Testis (tissue), 3 donors: ENCODE results near the gene R3HDM2. TPM values are rescaled to one million over a fixed set of nuclear protein-coding genes. Genes with fewer than 3 reads are reported as not detected.
A peak's percentile ranks its signal among the peaks of the same experiment; 100 is the strongest.
"Not testable (repeated sequence)": the region's sequence is repeated elsewhere in the genome, so short reads cannot be mapped to it uniquely, and the experiment has no call there.

Experiments
- DNase-seq: peaks from one replicate; pipeline ENCODE4 v3.0.0-alpha.2; 2019
- H3K27ac ChIP-seq, 2 donors: fragments of 200-600 bp; sonication (generic); one replicate each; pipeline ENCODE4 v1.5.1; 2019
- H3K27me3 ChIP-seq: fragments of 200-600 bp; sonication (generic); one replicate; pipeline ENCODE4 v1.5.1; 2019
- H3K36me3 ChIP-seq: fragments of 200-600 bp; sonication (generic); one replicate; pipeline ENCODE4 v1.5.1; 2017; ENCODE audit warnings: low read depth; ENCODE audit errors: missing control alignments
- H3K4me1 ChIP-seq: fragments of 200-600 bp; sonication (generic); one replicate; pipeline ENCODE4 v1.5.1; 2019
- H3K4me3 ChIP-seq, 2 donors: fragments of 200-600 bp; sonication (generic); one replicate each; pipeline ENCODE4 v1.5.1; 2017 to 2019
- H3K9me3 ChIP-seq: fragments of 200-600 bp; sonication (generic); one replicate; pipeline ENCODE4 v1.5.1; 2017
- CTCF ChIP-seq, 3 experiments: fragments of 450-650 bp in 2 of 3; fragments of 200-600 bp in 1 of 3; sonication (generic) in 1 of 3; IDR thresholded peaks; one replicate each; pipeline ENCODE4 v1.5.1; 2016 to 2019; ENCODE audit warnings: antibody characterized with exemption in 3 of 3, mild to moderate bottlenecking in 2 of 3, moderate library complexity in 1 of 3
- POLR2A ChIP-seq: fragments of 450-650 bp; IDR thresholded peaks from one replicate; pipeline ENCODE4 v1.6.1; 2017; ENCODE audit warnings: antibody characterized with exemption, mild to moderate bottlenecking, moderate library complexity
- WGBS, 2 donors: methylation state at CpG; one replicate each; pipeline ENCODE4 v1.1.5; 2018; 5-methylcytosine and 5-hydroxymethylcytosine counted together
- intact Hi-C: fragments of 100-400 bp; cut with DNase I; formaldehyde crosslinking; loops from one replicate; pipeline ENCODE4 v1.15.1; 2023; ENCODE audit warnings: low total_unique reads
- polyA plus RNA-seq: library from polyadenylated mRNA; stranded (reverse); fragments of 350-450 nt; fragmentation: Illumina TruSeq; extraction: RNeasy Lipid Tissue Mini Kit (QIAGEN cat#74804); gene quantifications from one replicate; pipeline ENCODE4 v1.2.3, GENCODE V29; 2014; ENCODE audit warnings: low read depth, low replicate concordance; ENCODE audit not compliant: insufficient read depth
- total RNA-seq, 2 donors: library from RNA; depleted of rRNA; stranded (reverse); fragments of >200 nt; gene quantifications; one replicate each; pipeline ENCODE4 v1.2.3, GENCODE V29; 2016

The R3HDM2 gene
- total and polyA plus RNA-seq, 3 donors from 2014 or later, result 54.6 to 93.9 (median 92.0) TPM

GRCh38 chr12:57276935-57277563 lies 153.8 kb downstream of the R3HDM2 start:
- WGBS, 2 donors, result 53 to 66% methylated on average over 4 of the region's 4 CpGs
- H3K27me3 ChIP-seq, result no peaks in the 10 kb centered on the region
- H3K36me3 ChIP-seq, result no peaks in the 10 kb centered on the region
- DNase-seq, result peak; percentile 58
- no peaks in the 10 kb centered on the region for H3K9me3 ChIP-seq
- H3K27ac ChIP-seq, result no peak overlapping the region
- H3K4me1 ChIP-seq, result peaks cover 6% of the 10 kb centered on the region
- intact Hi-C loops, result no loop called here
- H3K4me3 ChIP-seq, result no peak overlapping the region
- TF ChIP-seq POLR2A (no peak), CTCF (IDR thresholded peaks at IDR 0.05) (no peak)

GRCh38 chr12:57276233-57276632 lies 154.6 kb downstream of the R3HDM2 start:
- H3K36me3 ChIP-seq, H3K9me3 ChIP-seq: not testable (repeated sequence)

GRCh38 chr12:57273516-57273915 lies 157.3 kb downstream of the R3HDM2 start:
- no peak overlapping the region for H3K4me3 ChIP-seq
- no peaks in the 10 kb centered on the region for H3K36me3 ChIP-seq
- no peak for DNase-seq
- TF ChIP-seq CTCF (IDR thresholded peaks at IDR 0.05) (no peak), POLR2A (no peak)
- peaks cover 6% of the 10 kb centered on the region for H3K4me1 ChIP-seq
- H3K27ac ChIP-seq, result no peak overlapping the region
- no peaks in the 10 kb centered on the region for H3K27me3 ChIP-seq
- no peaks in the 10 kb centered on the region for H3K9me3 ChIP-seq
- intact Hi-C loops, result no loop called here

More at GRCh38 chr12:57276233-57276632, 154.6 kb downstream of the R3HDM2 start:
- DNase-seq, H3K27ac ChIP-seq, H3K27me3 ChIP-seq, intact Hi-C loops, H3K4me1 ChIP-seq, H3K4me3 ChIP-seq: not testable (repeated sequence)
- 96 to 99% methylated on average over 6 of the region's 6 CpGs for WGBS, 2 donors

- WGBS, 2 donors, result 46 to 56% methylated on average over 7 of the region's 7 CpGs
- Histone ChIP-seq H3K4me3 (no peak overlapping the region), H3K4me1 (peaks cover 6% of the 10 kb centered on the region), H3K36me3 (no peaks in the 10 kb centered on the region), H3K27me3 (no peaks in the 10 kb centered on the region), H3K9me3 (no peaks in the 10 kb centered on the region), H3K27ac (no peak overlapping the region)
- intact Hi-C loops, result no loop called here
- TF ChIP-seq POLR2A, result no peak
- no peak for DNase-seq
These were observed 158.3 kb downstream of the R3HDM2 start for GRCh38 chr12:57272337-57273151.

- Histone ChIP-seq H3K36me3 (no peaks in the 10 kb centered on the region), H3K4me1 (peaks cover 6% of the 10 kb centered on the region), H3K27ac (no peak overlapping the region), H3K4me3 (no peak overlapping the region), H3K9me3 (no peaks in the 10 kb centered on the region), H3K27me3 (no peaks in the 10 kb centered on the region)
- TF ChIP-seq CTCF (IDR thresholded peaks at IDR 0.05) (no peak), POLR2A (no peak)
- 71 to 92% methylated on average over 1 of the region's 1 CpG for WGBS, 2 donors
- no peak for DNase-seq
- intact Hi-C loops, result no loop called here
These were observed 159.8 kb downstream of the R3HDM2 start for GRCh38 chr12:57270966-57271470.
